Stomach (tissue), 9 donors: Measurements from ENCODE around the gene FBXO10. TPM values are rescaled to one million over a fixed set of nuclear protein-coding genes. Genes with fewer than 3 reads are reported as not detected.

Source experiments
- DNase-seq, 2 donors: peaks; one replicate each; pipeline versions ENCODE4 v3.0.0 to v3.0.0-alpha.2; 2013 to 2019
- H3K27ac ChIP-seq, 5 donors: fragments of 200-600 bp in 4 of 5; sonication (generic) in 4 of 5; one replicate each; pipeline ENCODE4 v1.5.1; 2013 to 2019; ENCODE audit warnings: mild to moderate bottlenecking in 1 of 5, moderate library complexity in 1 of 5
- H3K27me3 ChIP-seq, 3 donors: fragments of 200-600 bp; sonication (generic); one replicate each; pipeline ENCODE4 v1.5.1; 2017 to 2019; ENCODE audit warnings: mixed run types in 1 of 3
- H3K36me3 ChIP-seq, 4 donors: fragments of 200-600 bp; sonication (generic); 1 replicate in 3 of 4; 2 replicates in 1 of 4; pipeline ENCODE4 v1.5.1; 2016 to 2019
- H3K4me1 ChIP-seq, 4 donors: fragments of 200-600 bp; sonication (generic); one replicate each; pipeline ENCODE4 v1.5.1; 2016 to 2019
- H3K4me3 ChIP-seq, 4 donors: fragments of 200-600 bp; sonication (generic) in 3 of 4; one replicate each; pipeline ENCODE4 v1.5.1; 2016 to 2019; ENCODE audit warnings: mild to moderate bottlenecking in 1 of 4
- H3K9me3 ChIP-seq, 4 donors: fragments of 200-600 bp; sonication (generic); one replicate each; pipeline ENCODE4 v1.5.1; 2016 to 2019
- CTCF ChIP-seq, 7 experiments: fragments of 450-650 bp in 4 of 7; fragments of 200-600 bp in 3 of 7; sonication (generic) in 3 of 7; IDR thresholded peaks; one replicate each; pipeline ENCODE4 v1.5.1; 2016 to 2019; ENCODE audit warnings: antibody characterized with exemption in 7 of 7, control low read depth in 2 of 7, mild to moderate bottlenecking in 1 of 7
- EP300 ChIP-seq: sonication (generic); formaldehyde crosslinking; IDR thresholded peaks from one replicate; pipeline ENCODE4 v1.6.1; 2017; ENCODE audit warnings: antibody characterized with exemption
- POLR2A ChIP-seq, 4 donors: fragments of 450-650 bp; IDR thresholded peaks; one replicate each; pipeline ENCODE4 v1.6.1; 2016; ENCODE audit warnings: antibody characterized with exemption in 4 of 4, control low read depth in 2 of 4, mild to moderate bottlenecking in 1 of 4, moderate library complexity in 1 of 4
- POLR2AphosphoS5 ChIP-seq, 3 donors: sonication (generic); formaldehyde crosslinking; IDR thresholded peaks; one replicate each; pipeline ENCODE4 v1.6.1; 2016; ENCODE audit warnings: antibody characterized with exemption in 3 of 3
- WGBS, 5 donors: extraction: QIAGEN DNeasy Blood & Tissue Kit in 3 of 5; methylation state at CpG; one replicate each; pipeline versions ENCODE4 v1.1.5 to v1.1.7; 2013 to 2018; 5-methylcytosine and 5-hydroxymethylcytosine counted together
- intact Hi-C: fragments of 100-400 bp; cut with DNase I; formaldehyde crosslinking; loops from one replicate; pipeline ENCODE4 v1.15.1; 2023; ENCODE audit warnings: low total_unique reads
- polyA plus RNA-seq, 3 donors: library from polyadenylated mRNA; stranded (reverse); fragments of 200-250 nt; gene quantifications; one replicate each; pipeline ENCODE4 v1.2.3, GENCODE V29; 2013
- total RNA-seq, 5 donors: library from RNA; depleted of rRNA; stranded (reverse); fragments of >200 nt; gene quantifications; one replicate each; pipeline versions ENCODE4 v1.1.0 to v1.2.3, GENCODE V29; 2014 to 2016
- donor health status: healthy with polysubstance abuse.
- donor health status: Bipolar disorder and iron deficiency.
- donor health status: healthy.

FBXO10 gene
- total and polyA plus RNA-seq, 8 donors: 0.43 to 6.2 (median 2.0) TPM

GRCh38 chr9:37562826-37563225, 13.4 kb downstream of the FBXO10 start:
- no peak for DNase-seq
- H3K4me1 ChIP-seq: no peaks in the 10 kb centered on the region
- H3K27ac ChIP-seq: no peak overlapping the region
- no peaks in the 10 kb centered on the region for H3K27me3 ChIP-seq
- peaks cover 0 to 10% (median 3%) of the 10 kb centered on the region in 4 donors for H3K9me3 ChIP-seq
- 65 to 91% (median 86%) methylated on average over 1 of the region's 1 CpG for WGBS, 5 donors
- H3K4me3 ChIP-seq: no peak overlapping the region
- TF ChIP-seq CTCF (IDR thresholded peaks at IDR 0.05) (no peak), EP300 (no peak), POLR2AphosphoS5 (IDR thresholded peaks at IDR 0.05) (no peak), POLR2A (IDR thresholded peaks at IDR 0.05) (no peak)
- peaks cover 0 to 5% (median 2%) of the 10 kb centered on the region in 4 donors for H3K36me3 ChIP-seq
- intact Hi-C loops: no loop called here

- TF ChIP-seq POLR2A (IDR thresholded peaks at IDR 0.05): no peak
- no peak for TF ChIP-seq CTCF (IDR thresholded peaks at IDR 0.05)
- TF ChIP-seq POLR2AphosphoS5 (IDR thresholded peaks at IDR 0.05): no peak
- no peak for TF ChIP-seq EP300
- no peaks in the 10 kb centered on the region for H3K4me1 ChIP-seq
Observed at GRCh38 chr9:37561682-37562081, 14.5 kb downstream of the FBXO10 start.

DNA sequence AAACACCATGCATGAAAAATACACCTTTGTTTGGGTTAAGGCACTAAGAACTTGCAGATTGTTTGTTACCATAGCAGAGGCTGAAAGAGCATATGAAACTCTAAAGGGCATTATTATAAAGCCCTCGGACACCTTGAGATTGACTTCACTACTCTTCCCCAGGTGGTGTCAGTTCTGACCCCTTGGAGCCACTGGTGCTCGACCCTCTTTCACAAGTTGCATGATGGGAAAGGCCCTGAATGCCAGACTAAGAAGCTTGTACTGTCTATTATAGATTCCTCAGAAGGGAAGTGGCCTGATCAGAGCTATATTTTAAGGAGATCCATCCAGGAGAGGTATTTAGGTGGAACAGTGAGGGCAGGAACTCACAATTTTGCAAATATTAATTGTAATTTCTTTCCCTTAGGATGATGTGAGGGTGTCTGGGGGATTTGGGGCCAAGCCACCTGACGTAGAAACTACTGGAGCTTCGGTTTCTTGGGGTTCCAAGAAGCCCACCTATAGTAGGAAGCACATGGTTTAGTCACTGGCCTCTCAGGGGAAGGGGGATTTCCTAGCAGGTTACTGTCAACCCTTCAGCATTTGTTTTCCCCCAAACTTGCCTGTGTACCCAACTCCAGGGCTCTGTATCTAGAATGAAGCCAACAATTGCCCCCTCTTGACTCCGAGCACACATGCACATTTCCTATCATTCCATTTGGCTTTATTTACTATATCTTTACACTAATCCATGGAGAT, 16.2 kb downstream of the FBXO10 start:
- Histone ChIP-seq H3K27ac (no peak overlapping the region), H3K4me1 (no peaks in the 10 kb centered on the region), H3K36me3 (peaks cover 0 to 5% (median 2%) of the 10 kb centered on the region in 4 donors), H3K9me3 (peaks cover 0 to 10% (median 3%) of the 10 kb centered on the region in 4 donors), H3K4me3 (no peak overlapping the region), H3K27me3 (no peaks in the 10 kb centered on the region)
- WGBS, 5 donors: 91 to 97% (median 95%) methylated on average over 5 of the region's 5 CpGs
- DNase-seq: no peak
- no peak for TF ChIP-seq EP300
- no peak for TF ChIP-seq POLR2AphosphoS5 (IDR thresholded peaks at IDR 0.05)
- no peak for TF ChIP-seq POLR2A (IDR thresholded peaks at IDR 0.05)
- no peak for TF ChIP-seq CTCF (IDR thresholded peaks at IDR 0.05)
- intact Hi-C loops: no loop called here

More at GRCh38 chr9:37561682-37562081, 14.5 kb downstream of the FBXO10 start:
- WGBS, 5 donors: 73 to 90% (median 83%) methylated on average over 2 of the region's 2 CpGs
- no peak for DNase-seq
- H3K9me3 ChIP-seq: peaks cover 0 to 10% (median 3%) of the 10 kb centered on the region in 4 donors
- peaks cover 0 to 5% (median 2%) of the 10 kb centered on the region in 4 donors for H3K36me3 ChIP-seq
- no peaks in the 10 kb centered on the region for H3K27me3 ChIP-seq
- intact Hi-C loops: no loop called here
- no peak overlapping the region for H3K27ac ChIP-seq
- H3K4me3 ChIP-seq: no peak overlapping the region

DNA sequence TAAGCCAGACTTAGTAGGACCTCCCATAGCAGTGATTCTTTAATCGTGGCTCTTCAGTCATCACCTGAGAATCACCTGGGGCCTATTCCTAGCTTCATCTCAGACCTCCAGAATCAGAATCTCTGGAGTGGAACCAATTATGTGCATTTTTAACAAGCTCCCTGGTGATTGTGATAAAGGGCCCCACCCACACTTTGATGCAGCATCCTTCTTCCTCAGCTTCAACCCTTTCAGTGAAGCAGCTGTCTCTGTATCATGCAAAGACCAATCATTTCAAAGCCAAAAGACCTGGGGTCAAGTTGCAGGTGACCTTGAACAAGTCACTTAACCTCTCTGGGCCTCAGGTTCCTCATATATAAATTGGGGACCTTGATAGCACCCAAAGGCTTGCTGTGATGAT, 17.1 kb downstream of the FBXO10 start:
- Histone ChIP-seq H3K4me1 (no peaks in the 10 kb centered on the region), H3K4me3 (no peak overlapping the region), H3K27ac (no peak overlapping the region), H3K27me3 (no peaks in the 10 kb centered on the region), H3K9me3 (peaks cover 0 to 3% (median 1%) of the 10 kb centered on the region in 4 donors), H3K36me3 (peaks cover 0 to 5% (median 1%) of the 10 kb centered on the region in 4 donors)
- WGBS, 5 donors: 81 to 100% (median 90%) methylated on average over 1 of the region's 1 CpG
- intact Hi-C loops: no loop called here
- no peak for DNase-seq
- TF ChIP-seq POLR2AphosphoS5 (IDR thresholded peaks at IDR 0.05) (no peak), EP300 (no peak), POLR2A (IDR thresholded peaks at IDR 0.05) (no peak), CTCF (IDR thresholded peaks at IDR 0.05) (no peak)
